ENCODE data around the gene ARHGDIB. TPM values are rescaled to one million over a fixed set of nuclear protein-coding genes. Genes with fewer than 3 reads are reported as not detected.

The ARHGDIB gene
- total RNA-seq, 1 experiment from 2014 or later, result 4.3 TPM

- no peak for TF ChIP-seq CBX3 (IDR thresholded peaks at IDR 0.05; ENCODE audit: low read depth)
- no peak for TF ChIP-seq ZFX (IDR thresholded peaks at IDR 0.05)
- TF ChIP-seq POLR2AphosphoS5 (IDR thresholded peaks at IDR 0.05; ENCODE audit: low read depth, low read length), result no peak
- no peak for TF ChIP-seq MAX (IDR thresholded peaks at IDR 0.05)
- TF ChIP-seq SP1 (IDR thresholded peaks at IDR 0.05; ENCODE audit: low read depth), result no peak
Observed at GRCh38 chr12:14957551-14958168, 3.7 kb downstream of the ARHGDIB start (continued).

- intact Hi-C loops (cut with micrococcal nuclease), result no loop called here
- Histone ChIP-seq H3K36me3 (ENCODE audit: control insufficient read depth in 1 of 2, insufficient read depth in 2 of 2, low read length in 2 of 2) (no peaks in the 10 kb centered on the region), H3K79me2 (ENCODE audit: insufficient read depth, low read length) (no peaks in the 10 kb centered on the region), H3K27me3 (ENCODE audit: insufficient read depth, low read length) (no peaks in the 10 kb centered on the region), H3K9me3 (ENCODE audit: control insufficient read depth in 1 of 2, insufficient read depth in 1 of 2, low read depth in 1 of 2, low read length in 2 of 2) (no peaks in the 10 kb centered on the region), H3K9me2 (ENCODE audit: insufficient read depth) (no peaks in the 10 kb centered on the region), H3K27ac (ENCODE audit: low read depth, low read length) (no peak overlapping the region), H3K4me3 (replicated peaks in 1 of 2; ENCODE audit: low read depth in 1 of 2, low read length in 2 of 2) (no peak overlapping the region), H2AFZ (ENCODE audit: low read depth, low read length, poor library complexity, severe bottlenecking) (no peak overlapping the region), H3K4me1 (ENCODE audit: control insufficient read depth in 1 of 2, insufficient read depth in 2 of 2, low read length in 2 of 2) (peaks cover 4 to 18% of the 10 kb centered on the region in 2 experiments), H4K20me1 (ENCODE audit: insufficient read depth) (no peaks in the 10 kb centered on the region), H3K9ac (ENCODE audit: low read length) (no peak overlapping the region), H3K4me2 (ENCODE audit: low read length) (no peak overlapping the region)
- TF ChIP-seq YY1 (IDR thresholded peaks at IDR 0.05; ENCODE audit: extremely low read depth, insufficient replicate concordance, low read depth, low read length), result no peak
- TF ChIP-seq FOSL1 (IDR thresholded peaks at IDR 0.05; ENCODE audit: low read depth), result no peak
- TF ChIP-seq ZBTB33 (IDR thresholded peaks at IDR 0.05; ENCODE audit: extremely low read depth, insufficient replicate concordance, low read length), result no peak
- TF ChIP-seq CTCF (IDR thresholded peaks at IDR 0.05 in 2 of 3, conservative IDR thresholded peaks at IDR 0.05 in 1 of 3; ENCODE audit: borderline replicate concordance in 1 of 3, insufficient read depth in 1 of 3, low read depth in 2 of 3, low read length in 2 of 3), result no peak
- TF ChIP-seq ELF1 (IDR thresholded peaks at IDR 0.05; ENCODE audit: borderline replicate concordance, low read depth), result no peak
- no peak for TF ChIP-seq TCF7L2 (IDR thresholded peaks at IDR 0.05; ENCODE audit: borderline replicate concordance, extremely low read depth, insufficient read depth, insufficient read length)
- no peak for TF ChIP-seq ZFX (IDR thresholded peaks at IDR 0.05)
- no peak for TF ChIP-seq CEBPB (IDR thresholded peaks at IDR 0.05; ENCODE audit: low read depth)
- no peak for TF ChIP-seq MAX (IDR thresholded peaks at IDR 0.05)
- TF ChIP-seq EGR1 (IDR thresholded peaks at IDR 0.05; ENCODE audit: low read depth), result no peak
- TF ChIP-seq SP1 (IDR thresholded peaks at IDR 0.05; ENCODE audit: low read depth), result no peak
- no peak for TF ChIP-seq CBX3 (IDR thresholded peaks at IDR 0.05; ENCODE audit: low read depth)
- TF ChIP-seq POLR2A (IDR thresholded peaks at IDR 0.05; ENCODE audit: borderline replicate concordance, extremely low read depth, insufficient read depth, insufficient read length), result no peak
- no peak for TF ChIP-seq REST (IDR thresholded peaks at IDR 0.05; ENCODE audit: low read depth)
- ChIA-PET RAD21 (ENCODE audit: low non-redundant PET in 1 of 2, low total read pairs in 2 of 2, uncharacterized antibody in 2 of 2, unreplicated experiment in 2 of 2) (no interaction called here), CTCF (no interaction called here), POLR2A (no interaction called here)
- no TSS peak for BruUV-seq (replicated peaks)
- no peak for DNase-seq (ENCODE audit: low read depth, low spot score)
- no peak for ATAC-seq
Observed at GRCh38 chr12:14956905-14957304, 4.5 kb downstream of the ARHGDIB start.
